Mucosa of rectum (tissue), 2 donors: Measurements from ENCODE around the gene SLC20A1.

ENCODE experiments used
- H3K27ac ChIP-seq, 2 donors: one replicate each; pipeline ENCODE4 v1.7.0; 2013; ENCODE audit warnings: inconsistent platforms in 2 of 2, low read depth in 2 of 2, low read length in 2 of 2
- H3K27me3 ChIP-seq, 2 donors: one replicate each; pipeline ENCODE4 v1.7.0; 2013; ENCODE audit warnings: low read length in 2 of 2; ENCODE audit not compliant: control insufficient read depth in 2 of 2, insufficient read depth in 2 of 2
- H3K36me3 ChIP-seq, 2 donors: one replicate each; pipeline ENCODE4 v1.7.0; 2013; ENCODE audit warnings: low read length in 2 of 2; ENCODE audit not compliant: control insufficient read depth in 2 of 2, insufficient read depth in 2 of 2
- H3K4me1 ChIP-seq, 2 donors: one replicate each; pipeline ENCODE4 v1.7.0; 2013; ENCODE audit warnings: low read length in 2 of 2, mild to moderate bottlenecking in 1 of 2; ENCODE audit not compliant: control insufficient read depth in 2 of 2, insufficient read depth in 2 of 2
- H3K4me3 ChIP-seq, 2 donors: one replicate each; pipeline ENCODE4 v1.7.0; 2013; ENCODE audit warnings: low read length in 2 of 2
- H3K9ac ChIP-seq, 2 donors: one replicate each; pipeline ENCODE4 v1.7.0; 2013; ENCODE audit warnings: low read length in 2 of 2, low read depth in 1 of 2, mild to moderate bottlenecking in 1 of 2
- H3K9me3 ChIP-seq, 2 donors: one replicate each; pipeline ENCODE4 v1.7.0; 2013; ENCODE audit warnings: low read length in 2 of 2; ENCODE audit not compliant: control insufficient read depth in 2 of 2
- donor health status: healthy.
- donor health status: Normal muscosa, but diverticular disease.

SLC20A1 gene

DNA sequence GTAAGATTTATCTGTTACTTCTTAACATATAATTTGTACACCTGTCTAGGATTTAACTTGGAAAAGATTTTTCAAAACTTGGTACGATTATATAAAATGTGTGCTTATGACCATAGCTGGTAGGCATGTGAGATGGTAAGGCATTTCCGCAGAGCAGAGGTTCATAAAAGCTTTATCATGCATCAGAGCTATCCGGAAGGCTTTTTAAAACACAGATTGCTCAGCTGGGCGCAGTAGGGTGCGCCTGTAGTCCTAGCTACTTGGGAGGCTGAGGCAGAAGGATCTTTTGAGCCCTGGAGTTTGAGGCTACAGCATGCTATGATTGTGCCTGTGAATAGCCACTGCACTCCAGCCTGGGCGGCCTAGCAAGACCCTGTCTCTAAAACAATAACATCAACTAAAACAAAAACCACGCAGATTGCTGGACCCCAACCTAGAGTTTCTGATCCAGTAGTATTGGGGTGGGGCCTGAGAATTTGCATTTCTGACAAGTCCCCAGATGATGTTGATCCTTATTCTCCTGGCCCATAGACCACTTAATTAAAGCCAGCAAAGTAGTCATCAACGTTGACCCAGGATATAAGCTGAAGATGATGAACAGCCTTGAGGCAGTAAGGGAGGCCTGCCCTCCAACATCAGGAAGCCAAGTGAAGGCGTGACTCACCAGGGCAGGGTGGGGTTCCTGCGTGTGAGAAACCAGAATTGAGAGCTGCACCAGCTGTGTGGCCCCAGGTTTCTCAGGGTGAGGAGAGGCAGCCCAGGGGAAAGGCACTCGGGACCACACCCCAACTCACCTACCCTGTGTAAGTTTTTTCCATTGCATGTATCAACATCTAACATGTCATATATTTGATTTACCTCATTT, 21.6 kb upstream of the SLC20A1 start:
- H3K27me3 ChIP-seq, result no peaks in the 10 kb centered on the region
- H3K9me3 ChIP-seq, result no peaks in the 10 kb centered on the region
- no peaks in the 10 kb centered on the region for H3K36me3 ChIP-seq
- H3K9ac ChIP-seq, result no peak overlapping the region
- H3K4me3 ChIP-seq, result no peak overlapping the region
- H3K4me1 ChIP-seq, result peaks cover 7 to 12% of the 10 kb centered on the region in 2 donors
- peak overlapping the region in 1 of 2 donors; percentile 32 for H3K27ac ChIP-seq

DNA sequence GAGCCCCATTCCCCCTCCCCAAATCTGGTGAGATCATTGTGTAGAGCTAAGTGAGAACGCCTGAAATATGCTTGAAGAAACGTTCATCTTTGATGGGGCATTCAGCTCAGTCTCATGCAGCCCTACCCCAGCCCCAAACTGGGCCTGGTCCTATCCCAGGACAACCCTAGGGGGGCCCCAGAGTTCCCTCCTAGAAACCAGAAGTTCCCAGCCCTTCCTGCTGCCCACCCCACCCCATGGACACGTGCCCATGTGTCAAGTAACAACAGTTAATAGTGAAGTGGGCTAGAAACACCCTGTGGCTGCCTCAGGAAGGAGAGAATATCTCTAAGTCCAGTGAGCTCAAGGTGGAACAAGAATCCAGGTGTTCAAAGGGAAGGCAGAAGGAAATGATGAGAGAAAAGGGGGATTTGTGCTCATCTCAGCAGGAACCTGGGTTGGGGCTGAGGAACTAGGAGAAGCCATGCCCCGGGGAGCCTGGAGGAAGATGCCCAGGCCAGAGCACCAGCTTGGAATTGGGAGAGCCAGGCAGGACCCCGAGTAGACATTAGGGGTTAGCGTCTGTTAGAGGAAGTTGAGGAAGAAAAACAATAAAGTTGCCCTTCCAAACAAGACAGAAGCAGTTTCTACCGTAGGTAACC, 20.1 kb upstream of the SLC20A1 start:
- H3K4me3 ChIP-seq, result no peak overlapping the region
- H3K9me3 ChIP-seq, result no peaks in the 10 kb centered on the region
- H3K27me3 ChIP-seq, result no peaks in the 10 kb centered on the region
- H3K36me3 ChIP-seq, result no peaks in the 10 kb centered on the region
- no peak overlapping the region for H3K27ac ChIP-seq
- peaks cover 7 to 12% of the 10 kb centered on the region in 2 donors for H3K4me1 ChIP-seq
- H3K9ac ChIP-seq, result no peak overlapping the region

DNA sequence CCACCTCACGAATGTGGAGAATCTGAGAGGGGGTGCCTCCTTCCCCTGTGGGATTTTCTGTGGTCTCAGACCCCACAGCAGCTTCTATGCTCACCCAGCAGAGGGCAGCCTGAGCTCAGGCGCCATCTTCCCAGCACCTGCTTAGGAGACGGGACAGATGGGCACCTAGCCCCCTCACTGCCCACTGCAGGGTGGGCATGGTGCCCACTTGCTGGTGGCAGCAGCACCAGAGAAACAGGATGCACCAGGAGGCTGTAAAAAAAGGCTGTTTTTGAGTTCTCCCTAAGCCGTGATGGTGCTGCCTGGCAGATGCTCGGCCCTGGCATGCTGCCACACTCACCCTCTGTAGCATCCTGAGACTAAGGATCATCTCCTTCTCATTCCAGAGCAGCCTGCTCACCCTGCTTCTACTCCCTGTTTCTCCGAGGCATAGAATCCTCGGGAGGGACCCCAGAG, 19.1 kb upstream of the SLC20A1 start:
- no peak overlapping the region for H3K9ac ChIP-seq
- peak overlapping the region in 1 of 2 donors; percentile 48 for H3K4me3 ChIP-seq
- no peaks in the 10 kb centered on the region for H3K36me3 ChIP-seq
- H3K27ac ChIP-seq, result peak overlapping the region in 1 of 2 donors; percentile 61
- H3K9me3 ChIP-seq, result no peaks in the 10 kb centered on the region
- H3K27me3 ChIP-seq, result no peaks in the 10 kb centered on the region
- H3K4me1 ChIP-seq, result peaks cover 9 to 19% of the 10 kb centered on the region in 2 donors

DNA sequence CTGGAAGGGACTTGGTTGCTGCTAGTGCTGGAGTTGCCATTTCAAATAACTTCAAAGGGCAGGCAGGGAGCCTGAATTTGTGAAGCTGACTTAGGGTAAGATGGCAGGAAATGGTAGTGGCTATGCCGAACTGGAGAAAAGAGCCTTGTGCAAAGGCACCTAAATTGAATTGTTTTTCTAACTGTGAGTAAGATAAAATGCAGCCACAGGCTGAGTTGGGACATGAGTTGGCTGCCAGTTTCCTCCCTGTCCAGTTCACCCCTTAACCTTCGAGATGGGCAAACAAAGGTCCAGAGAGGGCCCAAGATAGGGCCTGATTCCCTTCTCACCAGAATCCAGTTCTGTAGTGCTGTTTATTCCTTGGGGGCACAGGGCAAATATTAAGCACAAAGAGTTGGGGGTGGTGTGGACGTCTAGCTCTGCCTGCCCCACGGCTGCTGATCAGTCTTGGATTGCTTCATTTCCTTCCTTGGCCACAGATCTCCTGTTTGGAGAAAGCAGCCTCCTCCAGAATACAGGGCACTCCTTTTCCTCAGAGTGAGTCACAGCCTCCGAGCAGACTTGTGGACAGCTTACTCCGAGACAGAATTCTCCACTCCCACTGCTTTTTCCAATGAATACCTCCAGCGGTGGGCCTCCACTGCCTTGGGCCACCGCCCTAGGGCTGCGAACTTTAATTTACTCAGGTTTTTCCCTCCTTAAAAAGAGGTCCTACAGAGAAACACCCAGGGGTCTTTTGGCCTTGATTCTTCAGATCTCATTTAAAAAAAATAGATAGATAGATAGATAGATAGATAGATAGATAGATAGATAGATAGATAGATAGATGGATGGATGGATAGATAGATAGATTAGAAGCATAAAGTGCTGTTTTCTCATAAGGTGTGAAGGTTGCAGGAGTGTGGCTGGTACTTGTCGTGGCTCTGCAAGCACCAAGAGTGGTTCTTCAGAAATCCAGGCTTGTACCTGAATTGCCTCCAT, 18.4 kb upstream of the SLC20A1 start:
- no peaks in the 10 kb centered on the region for H3K9me3 ChIP-seq
- no peaks in the 10 kb centered on the region for H3K36me3 ChIP-seq
- no peak overlapping the region for H3K9ac ChIP-seq
- H3K27me3 ChIP-seq, result no peaks in the 10 kb centered on the region
- H3K4me1 ChIP-seq, result peaks cover 9 to 23% of the 10 kb centered on the region in 2 donors
- peak overlapping the region in 1 of 2 donors; percentile 48 for H3K4me3 ChIP-seq
- H3K27ac ChIP-seq, result peak overlapping the region; percentile 15 to 61

DNA sequence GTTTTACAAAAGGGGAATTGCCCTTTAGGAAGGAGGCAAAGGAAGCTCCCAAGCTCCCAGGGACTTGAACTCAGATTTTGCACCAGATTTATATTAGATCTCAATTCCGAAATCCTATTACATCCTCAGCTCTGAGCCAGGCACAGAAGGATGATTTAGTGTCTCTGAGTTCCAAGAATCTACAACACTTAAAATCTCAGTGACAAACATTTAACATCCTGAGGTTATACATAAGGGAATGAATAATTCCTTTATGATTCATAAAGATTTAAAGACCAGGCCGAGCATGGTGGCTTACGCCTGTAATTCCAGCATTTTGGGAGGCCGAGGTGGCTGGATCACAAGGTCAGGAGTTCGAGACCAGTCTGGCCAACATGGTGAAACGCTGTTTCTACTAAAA, 16.5 kb upstream of the SLC20A1 start:
- Histone ChIP-seq H3K27ac (no peak overlapping the region), H3K4me1 (peaks cover 9 to 19% of the 10 kb centered on the region in 2 donors), H3K4me3 (no peak overlapping the region), H3K36me3 (no peaks in the 10 kb centered on the region), H3K27me3 (peaks cover 0 to 2% of the 10 kb centered on the region in 2 donors), H3K9ac (no peak overlapping the region), H3K9me3 (no peaks in the 10 kb centered on the region)

DNA sequence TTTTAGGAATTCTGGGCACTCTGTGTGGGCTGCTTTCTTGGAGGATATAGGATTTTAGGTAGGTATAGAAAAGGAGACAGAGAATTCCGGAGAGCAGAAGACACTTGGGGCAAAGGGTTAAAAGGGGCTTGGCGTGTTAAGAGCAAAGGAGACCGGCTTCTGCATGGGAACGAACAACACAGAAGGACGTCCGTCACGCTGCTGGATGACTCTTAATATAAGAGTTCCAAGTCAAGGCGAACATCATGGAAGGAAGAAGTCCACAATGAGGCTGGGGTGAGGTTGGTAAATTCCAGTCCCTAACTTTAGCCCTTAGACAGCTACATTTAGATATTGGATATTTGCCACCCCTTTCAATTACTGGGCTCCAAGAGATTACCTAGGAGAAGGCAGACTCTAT, 15.9 kb upstream of the SLC20A1 start:
- peaks cover 9 to 16% of the 10 kb centered on the region in 2 donors for H3K4me1 ChIP-seq
- H3K9me3 ChIP-seq, result no peaks in the 10 kb centered on the region
- no peak overlapping the region for H3K4me3 ChIP-seq
- H3K36me3 ChIP-seq, result no peaks in the 10 kb centered on the region
- no peak overlapping the region for H3K9ac ChIP-seq
- peaks cover 0 to 2% of the 10 kb centered on the region in 2 donors for H3K27me3 ChIP-seq
- no peak overlapping the region for H3K27ac ChIP-seq

DNA sequence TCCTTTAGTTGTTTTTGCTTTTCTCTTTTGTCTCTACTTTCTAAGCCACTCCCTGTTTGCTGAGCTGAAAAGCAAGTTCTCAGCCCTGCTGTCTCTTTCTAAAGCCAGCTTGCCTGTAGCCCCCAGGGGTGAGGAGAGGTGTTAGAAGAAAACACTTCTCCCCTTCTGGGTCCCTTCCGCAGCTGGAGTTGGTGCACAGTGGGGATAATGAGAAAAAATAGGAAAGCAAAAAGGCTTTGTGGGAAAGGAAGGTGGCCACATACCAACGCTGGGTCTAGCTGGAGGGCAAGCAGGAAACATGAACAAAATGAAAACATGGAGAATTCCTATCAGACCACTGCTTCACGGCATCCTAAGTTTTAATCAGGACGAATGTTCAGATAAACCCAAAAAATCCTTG, 15.5 kb upstream of the SLC20A1 start:
- no peak overlapping the region for H3K27ac ChIP-seq
- H3K9ac ChIP-seq, result no peak overlapping the region
- H3K9me3 ChIP-seq, result no peaks in the 10 kb centered on the region
- no peaks in the 10 kb centered on the region for H3K36me3 ChIP-seq
- H3K4me1 ChIP-seq, result peaks cover 9 to 16% of the 10 kb centered on the region in 2 donors
- H3K27me3 ChIP-seq, result peaks cover 0 to 2% of the 10 kb centered on the region in 2 donors
- H3K4me3 ChIP-seq, result no peak overlapping the region

DNA sequence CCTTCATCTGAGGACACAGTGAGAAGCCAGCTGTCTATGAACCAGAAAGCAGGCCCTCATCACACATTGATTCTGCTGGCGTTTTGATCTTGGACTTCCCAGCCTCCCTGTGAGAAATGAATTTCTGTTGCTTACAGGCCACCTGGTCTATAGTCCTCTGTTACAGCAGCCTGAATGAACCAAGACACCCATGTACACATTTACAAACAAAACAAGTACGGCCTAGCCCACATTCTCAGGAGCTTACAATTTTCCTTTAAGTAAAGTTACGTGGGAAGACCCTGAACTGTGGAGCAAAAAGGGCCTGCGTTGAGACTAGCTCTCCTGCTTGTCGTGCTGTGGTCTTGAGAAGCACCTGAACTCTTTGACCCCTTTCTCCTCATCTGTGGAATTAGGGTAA, 12.0 kb upstream of the SLC20A1 start:
- Histone ChIP-seq H3K4me3 (no peak overlapping the region), H3K27me3 (peaks cover 0 to 2% of the 10 kb centered on the region in 2 donors), H3K4me1 (peaks cover 2 to 23% of the 10 kb centered on the region in 2 donors), H3K9ac (no peak overlapping the region), H3K27ac (no peak overlapping the region), H3K36me3 (no peaks in the 10 kb centered on the region), H3K9me3 (no peaks in the 10 kb centered on the region)

DNA sequence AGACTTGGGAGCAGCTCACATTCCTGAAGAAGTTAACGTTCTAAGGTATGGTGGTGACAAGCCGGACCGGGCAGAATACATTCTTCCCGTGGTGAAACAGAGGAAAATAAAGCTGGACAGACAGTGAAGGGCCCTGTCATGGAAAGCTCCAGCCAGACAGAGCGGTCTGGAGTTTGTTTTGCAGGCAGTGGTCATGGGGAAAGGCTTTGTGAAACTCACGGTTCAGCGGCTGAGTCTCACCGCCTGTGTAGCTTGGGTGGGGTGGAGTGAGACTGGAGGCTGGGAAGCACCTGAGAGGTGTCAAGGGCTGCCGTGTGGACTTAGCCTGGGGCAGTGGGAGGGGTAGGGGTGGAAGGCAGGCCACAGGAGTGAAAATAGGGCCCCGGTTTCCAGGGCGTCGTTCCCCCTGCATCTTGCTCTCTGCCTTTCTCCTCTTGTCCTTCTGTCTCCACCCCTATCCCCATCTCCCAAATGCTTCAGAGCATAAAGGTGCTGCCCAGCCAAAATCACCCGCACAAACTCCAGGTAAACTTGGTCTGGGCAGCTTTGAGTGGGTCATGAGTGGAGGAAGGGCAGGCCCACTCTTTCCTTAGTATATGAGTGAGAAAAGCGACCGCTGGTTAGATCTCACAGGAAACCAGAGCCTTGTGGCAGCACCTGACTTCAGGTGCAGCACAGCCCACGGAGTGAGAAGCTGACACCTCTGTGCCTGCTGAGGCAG, 11.4 kb upstream of the SLC20A1 start:
- H3K4me3 ChIP-seq, result no peak overlapping the region
- no peak overlapping the region for H3K27ac ChIP-seq
- H3K4me1 ChIP-seq, result peaks cover 6 to 23% of the 10 kb centered on the region in 2 donors
- no peaks in the 10 kb centered on the region for H3K36me3 ChIP-seq
- no peaks in the 10 kb centered on the region for H3K9me3 ChIP-seq
- H3K9ac ChIP-seq, result no peak overlapping the region
- peaks cover 0 to 2% of the 10 kb centered on the region in 2 donors for H3K27me3 ChIP-seq
